ENCODE data around the gene C6orf15.
"Not testable (repeated sequence)": the region's sequence is repeated elsewhere in the genome, so short reads cannot be mapped to it uniquely, and the experiment has no call there.

C6orf15 gene

GRCh38 chr6:31098449-31098938 is 13.9 kb downstream of the C6orf15 start:
- DNase-seq = no peak

GRCh38 chr6:31096656-31097055 is 15.7 kb downstream of the C6orf15 start:
- no peak for DNase-seq

- DNase-seq = no peak
Measured at GRCh38 chr6:31096215-31096614, 16.2 kb downstream of the C6orf15 start.

GRCh38 chr6:31094389-31094881 is 17.9 kb downstream of the C6orf15 start:
- peak; percentile 30 for DNase-seq

GRCh38 chr6:31092769-31093505 is 19.4 kb downstream of the C6orf15 start:
- no peak for DNase-seq

- no peak for DNase-seq
Measured at GRCh38 chr6:31092238-31092637, 20.1 kb downstream of the C6orf15 start.

GRCh38 chr6:31091680-31092079 is 20.7 kb downstream of the C6orf15 start:
- DNase-seq = no peak

- DNase-seq = no peak
Measured at GRCh38 chr6:31090973-31091364, 21.4 kb downstream of the C6orf15 start.

- DNase-seq = no peak
Measured at GRCh38 chr6:31090275-31090972, 22.0 kb downstream of the C6orf15 start.

- DNase-seq = peak; percentile 96
Measured at GRCh38 chr6:31087494-31088089, 24.8 kb downstream of the C6orf15 start.

GRCh38 chr6:31086788-31087440 is 25.5 kb downstream of the C6orf15 start:
- DNase-seq = no peak

- DNase-seq = peak; percentile 67
Measured at GRCh38 chr6:31083742-31084354, 28.5 kb downstream of the C6orf15 start.

GRCh38 chr6:31081872-31082271 is 30.5 kb downstream of the C6orf15 start:
- no peak for DNase-seq

GRCh38 chr6:31079656-31080261 is 32.6 kb downstream of the C6orf15 start:
- DNase-seq = peak; percentile 77

- no peak for DNase-seq
Measured at GRCh38 chr6:31076611-31077010, 35.8 kb downstream of the C6orf15 start.

- DNase-seq = no peak
Measured at GRCh38 chr6:31075528-31075927, 36.8 kb downstream of the C6orf15 start.

GRCh38 chr6:31074401-31074800 is 38.0 kb downstream of the C6orf15 start:
- DNase-seq = no peak

GRCh38 chr6:31070711-31071197 is 41.6 kb downstream of the C6orf15 start:
- DNase-seq = no peak

- peak; percentile 82 for DNase-seq
Measured at GRCh38 chr6:31068669-31069340, 43.6 kb downstream of the C6orf15 start.

GRCh38 chr6:31067891-31068668 is 44.3 kb downstream of the C6orf15 start:
- not testable (repeated sequence) for DNase-seq

GRCh38 chr6:31067028-31067427 is 45.3 kb downstream of the C6orf15 start:
- DNase-seq = not testable (repeated sequence)

Data from stimulated activated CD8-positive, alpha-beta memory T cell treated with anti-CD3 and anti-CD28 coated beads, Interleukin-4, amount 100 ng/mL, for 48 hours (primary cell).